Astrocyte of the cerebellum (primary cell): ENCODE data around the gene UBA1.
"Not testable (repeated sequence)": the region's sequence is repeated elsewhere in the genome, so short reads cannot be mapped to it uniquely, and the experiment has no call there.

Experiments used
- DNase-seq: peaks from one replicate; pipeline ENCODE4 v3.0.0-alpha.2; 2011; ENCODE audit warnings: low read depth
- H3K4me3 ChIP-seq: 2 replicates; pipeline ENCODE4 v1.5.1; 2011; ENCODE audit warnings: mild to moderate bottlenecking, low read depth, low read length, moderate library complexity
- CTCF ChIP-seq: IDR thresholded peaks from 2 replicates; pipeline ENCODE4 v1.5.1; 2012; ENCODE audit warnings: low read length, low read depth, moderate library complexity, mild to moderate bottlenecking; ENCODE audit errors: missing control alignments
- in situ Hi-C: cut with HindIII; loops from 2 replicates; pipeline ENCODE4 v1.10.0; 2017; ENCODE audit warnings: low sequenced_read_pairs

UBA1 gene

GRCh38 chrX:47247999-47248320 is 54.3 kb downstream of the UBA1 start:
- no peak for DNase-seq
- in situ Hi-C loops = no loop called here
- TF ChIP-seq CTCF = no peak
- H3K4me3 ChIP-seq = no peak overlapping the region

- DNase-seq = no peak
- no peak for TF ChIP-seq CTCF
- in situ Hi-C loops = no loop called here
- no peak overlapping the region for H3K4me3 ChIP-seq
Observed at GRCh38 chrX:47248576-47248975, 54.9 kb downstream of the UBA1 start.

GRCh38 chrX:47250017-47250347 is 56.4 kb downstream of the UBA1 start:
- in situ Hi-C loops = no loop called here
- DNase-seq = no peak
- TF ChIP-seq CTCF = no peak
- no peak overlapping the region for H3K4me3 ChIP-seq

- H3K4me3 ChIP-seq, in situ Hi-C loops, DNase-seq: not testable (repeated sequence)
Observed at GRCh38 chrX:47257620-47258019, 64.0 kb downstream of the UBA1 start.
